Brain microvascular endothelial cell (primary cell): ENCODE data around the gene MAK.
A peak's percentile ranks its signal among the peaks of the same experiment; 100 is the strongest.
"Not testable (repeated sequence)": the region's sequence is repeated elsewhere in the genome, so short reads cannot be mapped to it uniquely, and the experiment has no call there.

ENCODE experiments used
- DNase-seq: peaks from one replicate; pipeline ENCODE4 v3.0.0-alpha.2; 2020
- H3K27ac ChIP-seq: fragments of 250-450 bp; sonication (Bioruptor Pico); 2 replicates; pipeline ENCODE4 v1.5.1; 2020; ENCODE audit warnings: mild to moderate bottlenecking, moderate library complexity
- H3K27me3 ChIP-seq: fragments of 250-450 bp; sonication (Bioruptor Pico); replicated peaks from 2 replicates; pipeline ENCODE4 v1.5.1; 2020; ENCODE audit warnings: mild to moderate bottlenecking
- H3K36me3 ChIP-seq: fragments of 250-450 bp; sonication (Bioruptor Pico); replicated peaks from 2 replicates; pipeline ENCODE4 v1.5.1; 2020; ENCODE audit warnings: mild to moderate bottlenecking
- H3K4me3 ChIP-seq: 2 replicates; pipeline ENCODE4 v1.5.1; 2011; ENCODE audit warnings: low read depth, mild to moderate bottlenecking, control low read depth, low read length, moderate library complexity
- CTCF ChIP-seq: IDR thresholded peaks from 2 replicates; pipeline ENCODE4 v1.5.1; 2011; ENCODE audit warnings: low read depth, mild to moderate bottlenecking, moderate library complexity, low read length, control low read depth, inconsistent platforms; ENCODE audit errors: missing control alignments
- in situ Hi-C: cut with HindIII; loops from 2 replicates; pipeline ENCODE4 v1.10.0; 2017; ENCODE audit warnings: low sequenced_read_pairs, low pct_ligation_motif_present

Gene MAK

GRCh38 chr6:10759884-10760329 lies 78.4 kb downstream of the MAK start:
- DNase-seq, result peak; percentile 63
- peak overlapping the region; percentile 41 for H3K27ac ChIP-seq
- TF ChIP-seq CTCF, result no peak

GRCh38 chr6:10759312-10759839 lies 79.0 kb downstream of the MAK start:
- Histone ChIP-seq H3K27ac (peak overlapping the region; percentile 41), H3K36me3 (peaks cover 9% of the 10 kb centered on the region), H3K27me3 (no peaks in the 10 kb centered on the region), H3K4me3 (no peak overlapping the region)
- peak; percentile 82 for DNase-seq
- TF ChIP-seq CTCF, result peak; percentile 60
- in situ Hi-C loops, result no loop called here

More at GRCh38 chr6:10759884-10760329, 78.4 kb downstream of the MAK start:
- H3K36me3 ChIP-seq, result peaks cover 5% of the 10 kb centered on the region
- no peaks in the 10 kb centered on the region for H3K27me3 ChIP-seq
- in situ Hi-C loops, result no loop called here
- H3K4me3 ChIP-seq, result no peak overlapping the region

DNA sequence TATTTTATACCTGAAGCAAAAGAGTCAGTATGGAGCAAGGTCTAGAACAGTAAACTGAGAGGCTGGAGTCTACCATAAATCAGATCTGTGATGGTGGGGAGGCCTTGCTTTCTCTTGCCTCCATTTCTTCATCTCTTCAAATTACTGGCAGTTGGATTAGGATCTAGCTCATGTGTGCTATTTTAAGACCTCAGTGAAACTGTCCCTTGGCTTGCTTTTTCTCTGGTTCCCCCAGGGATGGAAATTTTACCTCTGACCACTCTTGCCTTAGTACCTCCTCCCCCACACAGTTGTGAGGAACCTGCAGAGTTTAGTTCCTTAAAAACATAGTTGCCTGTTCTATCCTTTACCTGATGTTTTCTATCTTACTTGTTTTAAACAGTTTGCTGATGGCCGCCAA lies 82.3 kb downstream of the MAK start:
- no peak for TF ChIP-seq CTCF
- no peaks in the 10 kb centered on the region for H3K27me3 ChIP-seq
- in situ Hi-C loops, result no loop called here
- no peak overlapping the region for H3K4me3 ChIP-seq
- no peak overlapping the region for H3K27ac ChIP-seq
- H3K36me3 ChIP-seq, result peaks cover 12% of the 10 kb centered on the region
- DNase-seq, result no peak

DNA sequence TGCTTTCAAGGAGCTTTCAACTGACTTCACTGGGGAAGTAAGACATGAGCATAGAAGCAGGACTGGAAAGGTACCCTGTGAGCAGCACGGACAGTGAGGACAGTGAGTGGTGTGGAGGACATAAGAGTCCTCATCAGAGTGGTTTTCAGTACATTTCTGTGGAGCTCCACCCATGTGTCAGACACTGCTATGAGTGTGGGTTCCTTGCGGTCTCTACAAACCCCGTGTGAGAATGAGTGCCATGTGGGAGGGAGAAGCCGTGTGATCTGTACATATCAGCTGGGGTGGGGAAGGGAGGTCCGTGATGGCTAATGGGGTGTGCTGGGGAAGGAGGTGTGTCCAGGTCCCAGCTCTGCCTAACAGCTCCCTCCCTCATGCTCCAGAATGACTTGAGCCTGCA lies 86.6 kb downstream of the MAK start:
- H3K27me3 ChIP-seq, H3K4me3 ChIP-seq, H3K27ac ChIP-seq, in situ Hi-C loops, DNase-seq: not testable (repeated sequence)
- peaks cover 17% of the 10 kb centered on the region for H3K36me3 ChIP-seq

GRCh38 chr6:10750568-10750967 lies 87.8 kb downstream of the MAK start:
- H3K27me3 ChIP-seq, H3K27ac ChIP-seq, H3K4me3 ChIP-seq, DNase-seq, in situ Hi-C loops: not testable (repeated sequence)
- H3K36me3 ChIP-seq, result peaks cover 13% of the 10 kb centered on the region

DNA sequence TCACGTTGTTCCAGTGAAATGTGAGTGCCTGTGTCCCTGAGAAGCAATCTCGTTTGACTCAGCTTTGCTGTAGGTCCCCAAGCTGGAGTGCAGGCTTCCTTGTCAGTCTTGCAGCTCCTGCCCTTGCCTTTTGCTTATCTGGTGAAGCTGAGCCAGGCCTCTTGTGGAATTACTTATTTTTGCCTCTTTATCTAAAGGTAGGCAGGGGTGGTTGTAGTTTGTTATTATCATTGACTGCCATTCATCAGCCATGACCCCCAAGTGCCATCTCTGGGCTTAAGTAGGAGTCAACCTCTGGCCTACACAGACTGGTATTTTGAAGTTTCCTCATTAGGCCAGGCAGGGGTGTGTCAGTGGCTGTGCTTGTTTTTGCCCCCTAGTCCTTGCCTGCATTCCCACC lies 88.6 kb downstream of the MAK start:
- Histone ChIP-seq H3K4me3 (no peak overlapping the region), H3K27ac (no peak overlapping the region), H3K36me3 (peaks cover 10% of the 10 kb centered on the region), H3K27me3 (no peaks in the 10 kb centered on the region)
- no peak for DNase-seq
- in situ Hi-C loops, result no loop called here
- no peak for TF ChIP-seq CTCF
